GM18499 (cell line): Measurements from ENCODE around the gene ZNF19.
"Not testable (repeated sequence)": the region's sequence is repeated elsewhere in the genome, so short reads cannot be mapped to it uniquely, and the experiment has no call there.

ENCODE experiments used
- ATAC-seq: cut with Tn5 transposase; IDR thresholded peaks from one replicate; pipeline ENCODE4 v1.9.1; 2021; ENCODE audit warnings: moderate number of reproducible peaks; ENCODE audit not compliant: insufficient read depth, unreplicated experiment

ZNF19 gene

GRCh38 chr16:71489122-71489521, at the start of gene ZNF19:
TSS of gene ZNF19 (minus strand) at chr16:71489324. CDS start at chr16:71482114, 7,210 bp downstream.
- no peak for ATAC-seq

DNA sequence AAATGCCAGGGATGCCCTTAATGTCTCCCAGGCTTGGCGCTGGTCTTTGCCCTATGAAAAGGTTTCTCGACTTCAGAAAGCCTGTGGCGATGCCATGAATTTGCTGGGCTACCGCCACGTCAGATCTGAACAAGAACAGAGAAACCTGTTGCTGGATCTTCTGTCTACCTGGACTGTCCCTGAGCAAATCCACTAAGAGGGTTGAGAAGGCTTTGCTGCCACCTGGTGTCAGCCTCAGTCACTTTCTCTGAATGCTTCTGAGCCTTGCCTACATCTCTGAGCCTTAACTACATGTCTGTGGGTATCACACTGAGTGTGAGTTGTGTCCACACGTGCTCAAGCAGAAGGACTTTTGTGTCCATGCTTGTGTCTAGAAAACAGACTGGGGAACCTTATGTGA, 48.5 kb upstream of the ZNF19 start:
- no peak for ATAC-seq

DNA sequence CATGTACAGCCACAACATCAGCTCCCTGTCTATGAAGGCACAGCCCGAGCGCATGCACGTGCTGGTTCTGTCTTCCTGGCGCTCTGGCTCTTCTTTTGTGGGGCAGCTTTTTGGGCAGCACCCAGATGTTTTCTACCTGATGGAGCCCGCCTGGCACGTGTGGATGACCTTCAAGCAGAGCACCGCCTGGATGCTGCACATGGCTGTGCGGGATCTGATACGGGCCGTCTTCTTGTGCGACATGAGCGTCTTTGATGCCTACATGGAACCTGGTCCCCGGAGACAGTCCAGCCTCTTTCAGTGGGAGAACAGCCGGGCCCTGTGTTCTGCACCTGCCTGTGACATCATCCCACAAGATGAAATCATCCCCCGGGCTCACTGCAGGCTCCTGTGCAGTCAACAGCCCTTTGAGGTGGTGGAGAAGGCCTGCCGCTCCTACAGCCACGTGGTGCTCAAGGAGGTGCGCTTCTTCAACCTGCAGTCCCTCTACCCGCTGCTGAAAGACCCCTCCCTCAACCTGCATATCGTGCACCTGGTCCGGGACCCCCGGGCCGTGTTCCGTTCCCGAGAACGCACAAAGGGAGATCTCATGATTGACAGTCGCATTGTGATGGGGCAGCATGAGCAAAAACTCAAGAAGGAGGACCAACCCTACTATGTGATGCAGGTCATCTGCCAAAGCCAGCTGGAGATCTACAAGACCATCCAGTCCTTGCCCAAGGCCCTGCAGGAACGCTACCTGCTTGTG, 47.8 kb upstream of the ZNF19 start:
- ATAC-seq = no peak

- ATAC-seq = no peak
Observed at GRCh38 chr16:71532366-71532765, 43.2 kb upstream of the ZNF19 start.

- no peak for ATAC-seq
Observed at GRCh38 chr16:71528863-71529262, 39.7 kb upstream of the ZNF19 start.

DNA sequence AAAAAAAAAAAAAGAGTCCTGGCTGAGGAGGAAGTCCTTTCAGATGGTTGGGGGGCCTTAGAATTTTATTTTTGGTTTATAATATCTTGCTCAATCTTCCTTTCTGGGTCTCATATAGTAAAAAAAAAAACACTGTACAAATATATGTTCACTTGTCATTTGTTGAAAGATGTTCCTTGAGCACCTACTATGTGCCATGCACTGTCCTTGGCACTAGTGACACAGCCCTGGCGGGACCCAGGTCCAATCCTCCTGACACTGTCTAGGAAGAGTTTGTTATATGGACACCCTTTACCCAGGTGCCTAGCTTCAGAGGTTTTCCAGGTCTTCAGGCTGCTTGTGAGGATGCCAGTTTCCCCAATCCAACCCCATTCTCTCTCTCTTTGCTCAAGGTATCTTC, 39.1 kb upstream of the ZNF19 start:
- ATAC-seq = no peak

DNA sequence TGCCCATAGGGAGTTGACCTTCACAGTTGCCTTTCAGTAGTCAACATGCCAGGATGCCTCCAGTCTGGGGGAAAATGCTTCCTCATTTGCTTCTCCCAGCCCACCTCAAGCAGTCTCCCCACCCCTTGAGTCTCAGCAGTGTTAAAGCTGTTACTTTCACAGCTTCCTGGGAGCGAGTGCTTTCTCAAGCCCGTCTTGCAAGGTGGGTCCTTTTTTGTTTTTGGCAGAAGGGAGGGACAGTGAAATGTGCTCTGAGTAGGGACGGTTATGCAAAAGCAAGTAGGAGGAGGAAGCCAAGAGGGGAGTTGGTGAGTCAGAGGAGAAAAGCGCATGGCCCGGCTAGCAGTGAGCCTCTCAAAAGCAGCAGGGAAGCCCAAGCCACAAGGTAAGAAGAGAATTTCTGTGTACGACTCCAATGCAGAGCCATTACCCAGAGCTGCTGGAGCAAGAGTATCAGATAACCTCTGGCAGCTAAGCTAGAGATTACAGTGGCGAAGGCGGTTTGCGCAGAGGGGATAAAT, 37.0 kb upstream of the ZNF19 start, which contains the start of gene CHST4:
Gene CHST4, plus strand, starts transcription at position 316 of the 521 bp plus-strand sequence. CDS start 10,252 bp downstream, outside the sequence.
- ATAC-seq = peak; percentile 46

- ATAC-seq = no peak
Observed at GRCh38 chr16:71524566-71525553, 35.7 kb upstream of the ZNF19 start.

GRCh38 chr16:71520550-71520949, 31.4 kb upstream of the ZNF19 start:
- no peak for ATAC-seq

DNA sequence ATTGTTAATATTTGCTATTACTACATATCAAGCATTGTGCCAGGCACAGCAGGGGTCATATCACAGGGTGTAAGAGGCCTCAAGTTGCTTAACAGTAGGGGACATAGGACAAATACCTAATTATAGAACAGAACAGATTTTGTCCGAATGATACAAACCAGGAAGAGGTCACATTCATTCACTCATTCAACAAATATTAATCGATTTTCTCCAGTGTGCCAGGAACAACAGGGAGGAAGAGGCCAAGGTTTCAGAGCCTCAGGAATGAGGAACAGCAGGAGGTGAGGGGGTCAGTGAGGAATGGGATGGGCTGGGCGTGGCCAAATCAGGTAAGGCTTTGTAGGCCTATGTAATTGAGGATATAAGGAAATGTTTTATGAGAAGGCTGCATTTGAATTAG, 25.9 kb upstream of the ZNF19 start:
- ATAC-seq = no peak

DNA sequence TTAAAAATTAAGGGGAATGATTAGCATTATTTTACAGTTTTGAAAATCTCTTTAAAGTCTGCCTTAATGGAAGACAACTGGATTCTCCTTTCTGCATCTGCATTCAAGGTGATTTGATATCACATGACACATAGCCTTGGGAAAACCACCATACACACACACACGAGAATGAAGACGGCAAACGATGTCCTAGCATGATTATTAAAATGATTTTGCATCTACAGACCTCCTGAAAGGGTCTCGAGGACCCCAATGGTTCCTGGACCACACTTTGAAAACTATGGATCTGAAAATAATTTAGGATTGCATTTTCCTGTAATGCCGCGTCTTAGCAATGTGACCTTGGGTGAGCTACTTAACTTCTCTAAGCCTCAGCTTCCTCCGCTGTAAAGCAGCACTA, 25.4 kb upstream of the ZNF19 start:
- ATAC-seq = no peak

- no peak for ATAC-seq
Observed at GRCh38 chr16:71513302-71513701, 24.2 kb upstream of the ZNF19 start.

GRCh38 chr16:71507061-71507460, 17.9 kb upstream of the ZNF19 start:
- ATAC-seq = no peak

- no peak for ATAC-seq
Observed at GRCh38 chr16:71504901-71505300, 15.8 kb upstream of the ZNF19 start.

GRCh38 chr16:71504051-71504450, 14.9 kb upstream of the ZNF19 start:
- ATAC-seq = not testable (repeated sequence)

- ATAC-seq = no peak
Observed at GRCh38 chr16:71501547-71501946, 12.4 kb upstream of the ZNF19 start.

- no peak for ATAC-seq
Observed at GRCh38 chr16:71500964-71501363, 11.8 kb upstream of the ZNF19 start.

DNA sequence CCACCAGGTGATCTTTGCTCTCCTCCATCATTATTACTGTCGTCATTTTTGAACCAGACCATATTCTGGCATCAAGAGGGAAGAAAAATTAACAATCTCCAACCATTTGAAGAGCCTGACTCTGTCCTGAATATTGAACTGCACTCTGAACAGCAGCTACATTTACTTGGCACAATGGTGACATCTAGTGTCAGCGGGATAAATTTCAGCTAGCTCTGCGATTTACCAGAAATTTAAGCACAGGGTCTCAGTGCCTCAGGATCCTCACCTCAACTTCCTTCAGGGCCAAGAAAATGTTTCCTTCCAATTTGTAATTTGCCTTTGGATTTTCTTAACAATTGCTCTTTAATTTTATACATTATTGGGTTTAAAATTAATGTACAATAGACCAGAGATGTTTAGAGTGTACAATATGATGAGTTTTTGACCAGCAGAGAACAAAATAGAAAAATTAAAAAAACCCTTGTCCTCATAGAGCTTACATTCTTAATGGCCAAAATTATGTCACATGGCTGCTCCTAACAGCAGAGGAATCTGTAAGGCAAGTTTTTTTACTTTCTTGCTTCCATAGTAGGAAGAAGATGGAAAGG, 10.7 kb upstream of the ZNF19 start:
- no peak for ATAC-seq

DNA sequence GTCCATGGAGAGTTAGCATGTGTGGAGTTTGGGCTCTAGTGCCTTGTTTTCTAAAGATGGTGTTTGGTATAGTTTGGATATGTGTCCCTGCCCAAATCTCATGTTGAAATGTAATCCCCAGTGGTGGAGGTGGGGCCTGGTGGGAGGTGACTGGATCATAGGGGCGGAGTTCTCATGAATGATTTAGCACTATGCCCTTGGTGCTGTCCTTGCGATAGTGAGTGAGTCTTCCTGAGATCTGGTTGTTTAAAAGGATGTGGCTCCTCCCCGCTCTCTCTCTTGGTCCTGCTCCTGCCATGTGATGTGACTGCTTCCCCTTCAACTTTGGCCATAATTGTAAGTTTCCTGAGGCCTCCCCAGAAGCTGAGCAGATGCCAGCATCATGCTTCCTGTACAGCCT, 8.9 kb upstream of the ZNF19 start:
- ATAC-seq = no peak

DNA sequence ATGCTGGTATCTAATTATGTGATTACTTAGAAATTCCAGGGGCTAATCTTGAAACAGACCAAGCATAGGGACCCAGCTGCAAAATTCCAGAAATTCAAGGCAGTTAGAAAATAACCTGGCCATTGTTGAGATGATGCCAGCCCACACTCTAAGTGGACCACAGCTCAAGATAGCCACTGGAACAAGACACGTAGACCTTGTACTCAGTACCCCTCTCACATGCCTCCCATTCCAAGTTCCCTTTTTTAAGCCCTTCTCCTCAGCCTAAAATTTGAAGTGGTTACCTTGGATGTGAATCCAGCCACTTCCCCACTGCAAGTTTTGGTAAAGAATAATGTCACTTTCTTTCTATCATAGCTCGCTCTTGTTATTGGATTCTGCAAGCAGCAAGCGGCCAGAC, 4.1 kb upstream of the ZNF19 start:
- ATAC-seq = no peak

DNA sequence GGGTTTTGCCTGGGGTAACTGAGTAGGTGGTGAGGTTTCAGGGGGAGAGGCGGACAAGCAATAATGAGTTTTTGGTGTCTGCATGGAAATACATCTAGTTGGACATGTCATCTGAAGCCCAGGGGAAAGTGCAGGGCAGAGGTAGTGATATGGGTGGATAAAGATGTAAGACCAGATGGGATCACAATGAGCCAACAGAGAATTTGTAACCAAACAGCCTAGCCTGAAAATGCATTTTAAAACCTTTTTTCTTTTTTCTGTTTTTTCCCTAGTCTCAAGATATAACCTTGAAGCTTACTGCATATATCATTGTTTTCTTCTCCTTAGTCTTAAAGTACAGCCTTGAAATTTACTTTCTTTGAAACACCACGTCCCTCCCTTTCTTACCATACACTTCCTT, 3.7 kb upstream of the ZNF19 start:
- ATAC-seq = no peak
